ENCODE results near the gene SLC15A3.

Gene SLC15A3

DNA sequence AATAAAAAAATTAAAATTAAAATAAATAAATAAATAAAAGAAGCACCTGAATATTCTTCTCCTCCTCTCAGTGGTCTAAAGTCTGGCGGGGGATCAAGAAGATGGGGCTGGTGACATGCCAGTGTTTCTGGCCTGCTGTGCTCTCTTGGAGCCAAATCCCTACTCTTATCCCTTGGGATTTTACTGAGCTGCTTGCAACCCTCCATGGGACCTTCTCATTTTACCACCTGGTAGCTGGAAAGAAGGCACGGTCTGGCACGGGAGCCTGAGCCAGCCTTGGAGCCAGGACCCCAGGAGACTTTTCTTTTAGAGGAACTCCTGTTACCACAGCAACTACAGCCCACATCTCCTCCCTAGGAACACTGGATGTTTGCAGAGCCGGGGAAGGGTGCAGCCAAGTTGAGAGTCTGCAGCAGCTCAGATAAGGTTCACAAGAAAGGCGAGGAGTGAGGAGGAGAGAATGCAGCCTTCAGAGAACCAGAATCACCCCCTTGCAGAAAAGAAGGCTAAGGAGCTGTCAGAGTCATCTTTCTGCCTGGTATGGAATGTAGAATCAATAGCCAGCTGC lies 41.0 kb upstream of the SLC15A3 start:
- no peaks in the 10 kb centered on the region for H4K20me1 ChIP-seq (ENCODE audit: control insufficient read depth, insufficient read depth, low read depth, low read length)
- H3K79me2 ChIP-seq (ENCODE audit: control insufficient read depth, low read length): no peaks in the 10 kb centered on the region
- H3F3A ChIP-seq (ENCODE audit: control insufficient read depth, insufficient read depth): no peaks in the 10 kb centered on the region
- H3K36me3 ChIP-seq (ENCODE audit: control insufficient read depth, low read length): no peaks in the 10 kb centered on the region
- no peaks in the 10 kb centered on the region for H3K9me2 ChIP-seq (replicated peaks; ENCODE audit: control insufficient read depth, low read length)
- H3K4me2 ChIP-seq (ENCODE audit: low read length): no peak overlapping the region
- H3K27ac ChIP-seq (ENCODE audit: low read depth, low read length): no peak overlapping the region
- H3K4me3 ChIP-seq (ENCODE audit: low read length): no peak overlapping the region
- H3K4me1 ChIP-seq (ENCODE audit: control insufficient read depth, low read length): peaks cover 12% of the 10 kb centered on the region
- TF ChIP-seq, protein P1, sequence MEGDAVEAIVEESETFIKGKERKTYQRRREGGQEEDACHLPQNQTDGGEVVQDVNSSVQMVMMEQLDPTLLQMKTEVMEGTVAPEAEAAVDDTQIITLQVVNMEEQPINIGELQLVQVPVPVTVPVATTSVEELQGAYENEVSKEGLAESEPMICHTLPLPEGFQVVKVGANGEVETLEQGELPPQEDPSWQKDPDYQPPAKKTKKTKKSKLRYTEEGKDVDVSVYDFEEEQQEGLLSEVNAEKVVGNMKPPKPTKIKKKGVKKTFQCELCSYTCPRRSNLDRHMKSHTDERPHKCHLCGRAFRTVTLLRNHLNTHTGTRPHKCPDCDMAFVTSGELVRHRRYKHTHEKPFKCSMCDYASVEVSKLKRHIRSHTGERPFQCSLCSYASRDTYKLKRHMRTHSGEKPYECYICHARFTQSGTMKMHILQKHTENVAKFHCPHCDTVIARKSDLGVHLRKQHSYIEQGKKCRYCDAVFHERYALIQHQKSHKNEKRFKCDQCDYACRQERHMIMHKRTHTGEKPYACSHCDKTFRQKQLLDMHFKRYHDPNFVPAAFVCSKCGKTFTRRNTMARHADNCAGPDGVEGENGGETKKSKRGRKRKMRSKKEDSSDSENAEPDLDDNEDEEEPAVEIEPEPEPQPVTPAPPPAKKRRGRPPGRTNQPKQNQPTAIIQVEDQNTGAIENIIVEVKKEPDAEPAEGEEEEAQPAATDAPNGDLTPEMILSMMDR (IDR thresholded peaks at IDR 0.05; ENCODE audit: low read depth, low read length, poor library complexity, severe bottlenecking): no peak
- no peak for TF ChIP-seq EZH2phosphoT487 (IDR thresholded peaks at IDR 0.05; ENCODE audit: borderline replicate concordance, low read length)
- no peaks in the 10 kb centered on the region for H3K9me3 ChIP-seq (ENCODE audit: control insufficient read depth, insufficient read depth, low read length)
- peaks cover 8% of the 10 kb centered on the region for H3K27me3 ChIP-seq (ENCODE audit: control insufficient read depth, low read length)

DNA sequence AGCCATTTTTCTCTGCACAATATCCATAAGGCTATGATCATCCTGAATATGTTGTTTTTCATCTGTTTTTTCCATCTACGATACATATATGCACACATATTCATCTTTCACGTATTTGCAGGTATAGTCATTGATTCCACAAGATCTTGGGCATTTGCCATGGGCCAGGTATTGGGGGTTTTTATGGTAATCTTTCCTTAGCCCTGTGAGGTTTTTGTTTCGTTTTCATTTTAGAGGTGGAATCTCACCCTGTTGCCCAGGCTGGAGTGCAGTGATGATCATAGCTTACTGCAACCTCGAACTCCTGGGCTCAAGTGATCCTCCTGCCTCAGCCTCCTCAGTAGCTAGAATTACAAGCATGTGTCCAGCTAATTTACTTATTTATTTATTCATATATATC lies 39.5 kb upstream of the SLC15A3 start:
- H3K36me3 ChIP-seq (ENCODE audit: control insufficient read depth, low read length): no peaks in the 10 kb centered on the region
- H3K27me3 ChIP-seq (ENCODE audit: control insufficient read depth, low read length): peaks cover 8% of the 10 kb centered on the region
- no peaks in the 10 kb centered on the region for H3K79me2 ChIP-seq (ENCODE audit: control insufficient read depth, low read length)
- H3F3A ChIP-seq (ENCODE audit: control insufficient read depth, insufficient read depth): no peaks in the 10 kb centered on the region
- TF ChIP-seq, protein P1 (IDR thresholded peaks at IDR 0.05; ENCODE audit: low read depth, low read length, poor library complexity, severe bottlenecking): no peak
- TF ChIP-seq EZH2phosphoT487 (IDR thresholded peaks at IDR 0.05; ENCODE audit: borderline replicate concordance, low read length): no peak
- no peaks in the 10 kb centered on the region for H3K9me3 ChIP-seq (ENCODE audit: control insufficient read depth, insufficient read depth, low read length)
- no peaks in the 10 kb centered on the region for H4K20me1 ChIP-seq (ENCODE audit: control insufficient read depth, insufficient read depth, low read depth, low read length)
- no peak overlapping the region for H3K4me2 ChIP-seq (ENCODE audit: low read length)
- H3K9me2 ChIP-seq (replicated peaks; ENCODE audit: control insufficient read depth, low read length): no peaks in the 10 kb centered on the region
- no peak overlapping the region for H3K27ac ChIP-seq (ENCODE audit: low read depth, low read length)
- H3K4me3 ChIP-seq (ENCODE audit: low read length): no peak overlapping the region
- peaks cover 12% of the 10 kb centered on the region for H3K4me1 ChIP-seq (ENCODE audit: control insufficient read depth, low read length)

DNA sequence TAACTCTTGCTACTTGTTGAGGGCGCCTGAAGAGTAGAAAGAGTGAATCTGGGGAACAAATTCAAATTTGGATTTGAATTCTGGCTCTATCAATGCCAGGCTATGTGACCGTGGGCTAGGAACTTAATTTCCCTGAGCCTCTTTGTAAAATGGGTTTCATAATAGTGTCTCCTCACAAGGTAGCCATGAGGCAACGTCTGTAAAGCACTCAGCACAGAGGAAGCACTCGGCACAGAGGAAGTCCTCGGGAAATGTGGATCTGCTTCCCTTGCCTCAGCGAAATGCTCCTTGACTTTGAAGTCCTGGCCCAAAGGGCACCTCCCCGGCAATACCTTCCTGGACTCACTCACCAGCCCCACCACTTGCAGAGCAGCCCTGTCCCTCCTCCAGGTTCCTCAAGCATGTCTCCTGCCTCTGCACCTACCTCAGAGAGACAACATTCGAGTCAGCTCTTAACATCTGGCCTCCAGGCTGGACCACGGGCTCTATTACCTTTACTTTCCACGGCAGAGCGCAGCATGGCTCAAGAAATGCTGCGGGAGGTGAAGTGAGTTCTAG lies 37.2 kb upstream of the SLC15A3 start:
- no peaks in the 10 kb centered on the region for H3K79me2 ChIP-seq (ENCODE audit: control insufficient read depth, low read length)

More for the DNA sequence above, 37.2 kb upstream of the SLC15A3 start:
- H3K27ac ChIP-seq (ENCODE audit: low read depth, low read length): no peak overlapping the region
- no peaks in the 10 kb centered on the region for H3K9me2 ChIP-seq (replicated peaks; ENCODE audit: control insufficient read depth, low read length)
- no peaks in the 10 kb centered on the region for H3F3A ChIP-seq (ENCODE audit: control insufficient read depth, insufficient read depth)
- TF ChIP-seq, protein P1 (IDR thresholded peaks at IDR 0.05; ENCODE audit: low read depth, low read length, poor library complexity, severe bottlenecking): no peak
- TF ChIP-seq EZH2phosphoT487 (IDR thresholded peaks at IDR 0.05; ENCODE audit: borderline replicate concordance, low read length): no peak
- H3K36me3 ChIP-seq (ENCODE audit: control insufficient read depth, low read length): no peaks in the 10 kb centered on the region
- no peaks in the 10 kb centered on the region for H4K20me1 ChIP-seq (ENCODE audit: control insufficient read depth, insufficient read depth, low read depth, low read length)
- no peaks in the 10 kb centered on the region for H3K9me3 ChIP-seq (ENCODE audit: control insufficient read depth, insufficient read depth, low read length)
- peaks cover 8% of the 10 kb centered on the region for H3K27me3 ChIP-seq (ENCODE audit: control insufficient read depth, low read length)
- H3K4me3 ChIP-seq (ENCODE audit: low read length): no peak overlapping the region; the same call in 1 of the 2 replicates
- H3K4me2 ChIP-seq (ENCODE audit: low read length): peak overlapping the region; percentile 43
- peaks cover 14% of the 10 kb centered on the region for H3K4me1 ChIP-seq (ENCODE audit: control insufficient read depth, low read length)

All from DOHH2 (cell line).